K562 (cell line): ENCODE data around the gene TMEM88. TPM values are rescaled to one million over a fixed set of nuclear protein-coding genes. Genes with fewer than 3 reads are reported as not detected.

ENCODE experiments used
- ETV6 ChIP-seq, 3 experiments: fragments of 150-350 bp in 1 of 3; sonication (generic) in 1 of 3; formaldehyde crosslinking in 1 of 3; IDR thresholded peaks; 2 replicates each; pipeline versions ENCODE4 v1.6.1 to v1.8.0; 2014 to 2022; ENCODE audit warnings: borderline replicate concordance in 2 of 3, low read depth in 2 of 3, antibody characterized with exemption in 1 of 3, low read length in 1 of 3, mild to moderate bottlenecking in 1 of 3, missing genetic modification reagents in 1 of 3
- FOXA3 ChIP-seq, 2 experiments: fragments of 450-650 bp in 1 of 2; sonication (generic) in 1 of 2; formaldehyde crosslinking; IDR thresholded peaks in 1 of 2; conservative IDR thresholded peaks in 1 of 2; 2 replicates each; pipeline versions ENCODE4 v1.4.0 to v1.8.0; 2020 to 2022; ENCODE audit warnings: mild to moderate bottlenecking in 2 of 2, missing genetic modification reagents in 1 of 2
- HLTF ChIP-seq: fragments of 450-650 bp; IDR thresholded peaks from 2 replicates; pipeline ENCODE4 v1.6.1; 2016
- JUND ChIP-seq, 2 experiments: IDR thresholded peaks; 2 replicates in 1 of 2; 3 replicates in 1 of 2; pipeline ENCODE4 v1.6.1; 2011; ENCODE audit warnings: borderline replicate concordance in 2 of 2, low read depth in 2 of 2, low read length in 2 of 2, improper control_type of control experiment in 1 of 2, missing biosample characterization in 1 of 2, missing genetic modification characterization in 1 of 2, missing genetic modification reagents in 1 of 2
- MTA1 ChIP-seq: fragments of 450-650 bp; IDR thresholded peaks from 2 replicates; pipeline ENCODE4 v1.6.1; 2017; ENCODE audit warnings: borderline replicate concordance
- RBM25 ChIP-seq: fragments of 200-400 bp; formaldehyde crosslinking; IDR thresholded peaks from 2 replicates; pipeline ENCODE4 v1.6.1; 2018; ENCODE audit warnings: low read length, low read depth, moderate library complexity; ENCODE audit not compliant: severe bottlenecking
- SRF ChIP-seq, 2 experiments: fragments of 250-450, 450-650 bp in 1 of 2; sonication (Bioruptor Pico) in 1 of 2; sonication (generic) in 1 of 2; formaldehyde crosslinking; IDR thresholded peaks; 2 replicates each; pipeline versions ENCODE4 v1.5.0 to v1.5.1; 2020 to 2022; ENCODE audit warnings: mild to moderate bottlenecking in 1 of 2, missing genetic modification reagents in 1 of 2
- TCF3 ChIP-seq: sonication (generic); formaldehyde crosslinking; IDR thresholded peaks from 2 replicates; pipeline ENCODE4 v1.4.0; 2020; ENCODE audit warnings: mild to moderate bottlenecking, missing genetic modification reagents
- polyA plus RNA-seq, 8 experiments: library from polyadenylated mRNA; depleted of rRNA in 4 of 8; stranded (reverse) in 5 of 8; unstranded in 3 of 8; fragments of >200 nt; fragmentation: Nextera tagmentation in 2 of 8; fragmentation: Illumina TruSeq in 1 of 8; extraction: Ambion mirVana in 2 of 8; extraction: Trizol in 1 of 8; gene quantifications; 2 replicates each; pipeline versions ENCODE4 v1.2.1 to v1.2.3, GENCODE V29; 2011 to 2014; ENCODE audit warnings: inconsistent platforms in 1 of 8, missing spikeins in 1 of 8
- total RNA-seq, 7 experiments: library from RNA; depleted of rRNA in 6 of 7; stranded (reverse); fragments of >200 nt in 6 of 7; fragmentation: Illumina TruSeq in 2 of 7; extraction: Trizol in 2 of 7; gene quantifications; 2 replicates each; pipeline versions ENCODE4 v1.2.1 to v1.2.3, GENCODE V29; 2011 to 2021; ENCODE audit warnings: low replicate concordance in 1 of 7
- TF ChIP-seq, protein P1 (sequence below): IDR thresholded peaks from 3 replicates; pipeline ENCODE4 v1.6.1; 2011; ENCODE audit warnings: borderline replicate concordance, mild to moderate bottlenecking; ENCODE audit not compliant: insufficient read length, insufficient read depth
- TF ChIP-seq, protein P2 (sequence below): fragments of 450-650 bp; IDR thresholded peaks from 2 replicates; pipeline ENCODE4 v1.6.1; 2016; ENCODE audit warnings: low read depth, mild to moderate bottlenecking, moderate library complexity
- TF ChIP-seq, protein P3 (sequence below): sonication (generic); formaldehyde crosslinking; IDR thresholded peaks from 2 replicates; pipeline ENCODE4 v1.9.0; 2022; ENCODE audit warnings: mild to moderate bottlenecking, missing genetic modification reagents
- TF ChIP-seq, protein P4 (sequence below), 2 experiments: fragments of 450-650 bp in 1 of 2; sonication (generic) in 1 of 2; formaldehyde crosslinking in 1 of 2; IDR thresholded peaks; 2 replicates each; pipeline versions ENCODE4 v1.7.1 to v1.9.0; 2016 to 2022; ENCODE audit warnings: inconsistent platforms in 1 of 2, mild to moderate bottlenecking in 1 of 2, missing genetic modification reagents in 1 of 2
- TF ChIP-seq, protein P5 (sequence below): sonication (generic); formaldehyde crosslinking; IDR thresholded peaks from 2 replicates; pipeline ENCODE4 v1.5.0; 2020; ENCODE audit warnings: missing genetic modification reagents

The TMEM88 gene
- total and polyA plus RNA-seq, 9 of the 15 experiments (the other 6 are each of a cell fraction or from before 2014, with no cell fraction given): 0.10 to 1.4 (median 0.36) TPM; not detected in 3

DNA sequence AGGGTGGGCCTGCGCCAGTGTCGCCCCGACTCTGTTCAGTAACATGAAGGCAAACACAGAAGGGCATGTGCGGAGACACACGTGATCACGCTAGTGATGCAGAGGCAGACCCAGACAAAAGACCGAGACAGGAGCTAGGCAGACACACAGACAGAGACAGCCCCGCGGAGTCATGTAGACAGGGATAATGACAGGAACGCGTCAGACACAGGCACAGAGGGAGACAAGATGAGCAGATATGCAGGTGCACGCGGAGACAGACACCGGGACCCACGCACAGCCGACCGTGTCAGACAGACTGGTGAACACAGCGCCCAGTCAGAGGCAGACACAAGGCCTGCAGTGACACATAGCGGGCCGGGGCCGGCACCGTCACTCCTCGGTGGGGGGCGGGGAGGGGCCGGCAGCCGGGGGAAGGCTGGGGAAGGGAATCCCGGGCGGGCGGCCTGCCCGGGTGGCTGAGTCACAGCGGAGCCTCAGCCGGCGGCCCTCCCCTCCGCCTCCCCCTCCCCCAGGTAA lies 13.4 kb upstream of the TMEM88 start (continued):
- TF ChIP-seq, protein P1, sequence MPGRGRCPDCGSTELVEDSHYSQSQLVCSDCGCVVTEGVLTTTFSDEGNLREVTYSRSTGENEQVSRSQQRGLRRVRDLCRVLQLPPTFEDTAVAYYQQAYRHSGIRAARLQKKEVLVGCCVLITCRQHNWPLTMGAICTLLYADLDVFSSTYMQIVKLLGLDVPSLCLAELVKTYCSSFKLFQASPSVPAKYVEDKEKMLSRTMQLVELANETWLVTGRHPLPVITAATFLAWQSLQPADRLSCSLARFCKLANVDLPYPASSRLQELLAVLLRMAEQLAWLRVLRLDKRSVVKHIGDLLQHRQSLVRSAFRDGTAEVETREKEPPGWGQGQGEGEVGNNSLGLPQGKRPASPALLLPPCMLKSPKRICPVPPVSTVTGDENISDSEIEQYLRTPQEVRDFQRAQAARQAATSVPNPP: no peak
- TF ChIP-seq FOXA3 (CRISPR knock-in tag; conservative IDR thresholded peaks at IDR 0.05 in 1 of 2, IDR thresholded peaks at IDR 0.05 in 1 of 2) (0 out of 4 replicates have a peak, but pooled peaks of 1 of the 2 experiments have one; percentile 23), RBM25 (no peak), JUND (IDR thresholded peaks at IDR 0.05; ENCODE audit: borderline replicate concordance, low read depth, low read length) (peak; percentile 59; the same call in 1 of the 2 replicates), JUND (tag; IDR thresholded peaks at IDR 0.05; ENCODE audit: borderline replicate concordance, low read depth, low read length) (peak; percentile 24; the same call in 1 of the 3 replicates), ETV6 (IDR thresholded peaks at IDR 0.05; ENCODE audit: borderline replicate concordance in 1 of 2, low read depth in 2 of 2, low read length in 1 of 2) (no peak; a peak in 1 of 4 replicates), ETV6 (CRISPR knock-in tag; IDR thresholded peaks at IDR 0.05; ENCODE audit: borderline replicate concordance) (no peak), SRF (CRISPR knock-in tag; IDR thresholded peaks at IDR 0.05) (no peak), HLTF (no peak), TCF3 (CRISPR knock-in tag) (0 out of 2 replicates have a peak, but pooled peaks have one; percentile 9), MTA1 (peak; percentile 43; the same call in 1 of the 2 replicates)
- TF ChIP-seq, protein P2, sequence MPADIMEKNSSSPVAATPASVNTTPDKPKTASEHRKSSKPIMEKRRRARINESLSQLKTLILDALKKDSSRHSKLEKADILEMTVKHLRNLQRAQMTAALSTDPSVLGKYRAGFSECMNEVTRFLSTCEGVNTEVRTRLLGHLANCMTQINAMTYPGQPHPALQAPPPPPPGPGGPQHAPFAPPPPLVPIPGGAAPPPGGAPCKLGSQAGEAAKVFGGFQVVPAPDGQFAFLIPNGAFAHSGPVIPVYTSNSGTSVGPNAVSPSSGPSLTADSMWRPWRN: no peak
- TF ChIP-seq, protein P3, sequence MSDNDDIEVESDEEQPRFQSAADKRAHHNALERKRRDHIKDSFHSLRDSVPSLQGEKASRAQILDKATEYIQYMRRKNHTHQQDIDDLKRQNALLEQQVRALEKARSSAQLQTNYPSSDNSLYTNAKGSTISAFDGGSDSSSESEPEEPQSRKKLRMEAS (CRISPR knock-in tag): peak; percentile 74
- TF ChIP-seq, protein P4, sequence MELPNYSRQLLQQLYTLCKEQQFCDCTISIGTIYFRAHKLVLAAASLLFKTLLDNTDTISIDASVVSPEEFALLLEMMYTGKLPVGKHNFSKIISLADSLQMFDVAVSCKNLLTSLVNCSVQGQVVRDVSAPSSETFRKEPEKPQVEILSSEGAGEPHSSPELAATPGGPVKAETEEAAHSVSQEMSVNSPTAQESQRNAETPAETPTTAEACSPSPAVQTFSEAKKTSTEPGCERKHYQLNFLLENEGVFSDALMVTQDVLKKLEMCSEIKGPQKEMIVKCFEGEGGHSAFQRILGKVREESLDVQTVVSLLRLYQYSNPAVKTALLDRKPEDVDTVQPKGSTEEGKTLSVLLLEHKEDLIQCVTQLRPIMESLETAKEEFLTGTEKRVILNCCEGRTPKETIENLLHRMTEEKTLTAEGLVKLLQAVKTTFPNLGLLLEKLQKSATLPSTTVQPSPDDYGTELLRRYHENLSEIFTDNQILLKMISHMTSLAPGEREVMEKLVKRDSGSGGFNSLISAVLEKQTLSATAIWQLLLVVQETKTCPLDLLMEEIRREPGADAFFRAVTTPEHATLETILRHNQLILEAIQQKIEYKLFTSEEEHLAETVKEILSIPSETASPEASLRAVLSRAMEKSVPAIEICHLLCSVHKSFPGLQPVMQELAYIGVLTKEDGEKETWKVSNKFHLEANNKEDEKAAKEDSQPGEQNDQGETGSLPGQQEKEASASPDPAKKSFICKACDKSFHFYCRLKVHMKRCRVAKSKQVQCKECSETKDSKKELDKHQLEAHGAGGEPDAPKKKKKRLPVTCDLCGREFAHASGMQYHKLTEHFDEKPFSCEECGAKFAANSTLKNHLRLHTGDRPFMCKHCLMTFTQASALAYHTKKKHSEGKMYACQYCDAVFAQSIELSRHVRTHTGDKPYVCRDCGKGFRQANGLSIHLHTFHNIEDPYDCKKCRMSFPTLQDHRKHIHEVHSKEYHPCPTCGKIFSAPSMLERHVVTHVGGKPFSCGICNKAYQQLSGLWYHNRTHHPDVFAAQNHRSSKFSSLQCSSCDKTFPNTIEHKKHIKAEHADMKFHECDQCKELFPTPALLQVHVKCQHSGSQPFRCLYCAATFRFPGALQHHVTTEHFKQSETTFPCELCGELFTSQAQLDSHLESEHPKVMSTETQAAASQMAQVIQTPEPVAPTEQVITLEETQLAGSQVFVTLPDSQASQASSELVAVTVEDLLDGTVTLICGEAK (IDR thresholded peaks at IDR 0.05): no peak
- TF ChIP-seq, protein P4 (CRISPR knock-in tag; IDR thresholded peaks at IDR 0.05): no peak
- TF ChIP-seq, protein P5, sequence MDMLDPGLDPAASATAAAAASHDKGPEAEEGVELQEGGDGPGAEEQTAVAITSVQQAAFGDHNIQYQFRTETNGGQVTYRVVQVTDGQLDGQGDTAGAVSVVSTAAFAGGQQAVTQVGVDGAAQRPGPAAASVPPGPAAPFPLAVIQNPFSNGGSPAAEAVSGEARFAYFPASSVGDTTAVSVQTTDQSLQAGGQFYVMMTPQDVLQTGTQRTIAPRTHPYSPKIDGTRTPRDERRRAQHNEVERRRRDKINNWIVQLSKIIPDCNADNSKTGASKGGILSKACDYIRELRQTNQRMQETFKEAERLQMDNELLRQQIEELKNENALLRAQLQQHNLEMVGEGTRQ (CRISPR knock-in tag): peak; percentile 68
